WERI-Rb-1 (cell line): Measurements from ENCODE around the gene SLC9A3.

ENCODE experiments used
- DNase-seq: peaks from one replicate; pipeline ENCODE4 v3.0.0-alpha.2; 2020
- H3K27ac ChIP-seq: fragments of 250-450 bp; sonication (Bioruptor Pico); 2 replicates; pipeline ENCODE4 v1.5.1; 2020; ENCODE audit warnings: mild to moderate bottlenecking, moderate library complexity
- H3K27me3 ChIP-seq: fragments of 250-450 bp; sonication (Bioruptor Pico); 2 replicates; pipeline ENCODE4 v1.5.1; 2021; ENCODE audit warnings: mild to moderate bottlenecking, low read depth, moderate library complexity; ENCODE audit not compliant: insufficient read depth, severe bottlenecking
- H3K36me3 ChIP-seq: fragments of 250-450 bp; sonication (Bioruptor Pico); 2 replicates; pipeline ENCODE4 v1.5.1; 2020; ENCODE audit warnings: mild to moderate bottlenecking, moderate library complexity
- H3K4me3 ChIP-seq: 2 replicates; pipeline ENCODE4 v1.5.1; 2011; ENCODE audit warnings: low read depth, mild to moderate bottlenecking, control low read depth, low read length
- H3K9me3 ChIP-seq: fragments of 250-450 bp; sonication (Bioruptor Pico); 2 replicates; pipeline ENCODE4 v1.5.1; 2021; ENCODE audit warnings: mild to moderate bottlenecking, moderate library complexity; ENCODE audit not compliant: severe bottlenecking
- TF ChIP-seq, protein P1 (sequence below): IDR thresholded peaks from 2 replicates; pipeline ENCODE4 v1.5.1; 2011; ENCODE audit warnings: low read depth, mild to moderate bottlenecking, control low read depth, inconsistent platforms, low read length

SLC9A3 gene

GRCh38 chr5:502325-503079 is 21.7 kb downstream of the SLC9A3 start:
- TF ChIP-seq, protein P1, sequence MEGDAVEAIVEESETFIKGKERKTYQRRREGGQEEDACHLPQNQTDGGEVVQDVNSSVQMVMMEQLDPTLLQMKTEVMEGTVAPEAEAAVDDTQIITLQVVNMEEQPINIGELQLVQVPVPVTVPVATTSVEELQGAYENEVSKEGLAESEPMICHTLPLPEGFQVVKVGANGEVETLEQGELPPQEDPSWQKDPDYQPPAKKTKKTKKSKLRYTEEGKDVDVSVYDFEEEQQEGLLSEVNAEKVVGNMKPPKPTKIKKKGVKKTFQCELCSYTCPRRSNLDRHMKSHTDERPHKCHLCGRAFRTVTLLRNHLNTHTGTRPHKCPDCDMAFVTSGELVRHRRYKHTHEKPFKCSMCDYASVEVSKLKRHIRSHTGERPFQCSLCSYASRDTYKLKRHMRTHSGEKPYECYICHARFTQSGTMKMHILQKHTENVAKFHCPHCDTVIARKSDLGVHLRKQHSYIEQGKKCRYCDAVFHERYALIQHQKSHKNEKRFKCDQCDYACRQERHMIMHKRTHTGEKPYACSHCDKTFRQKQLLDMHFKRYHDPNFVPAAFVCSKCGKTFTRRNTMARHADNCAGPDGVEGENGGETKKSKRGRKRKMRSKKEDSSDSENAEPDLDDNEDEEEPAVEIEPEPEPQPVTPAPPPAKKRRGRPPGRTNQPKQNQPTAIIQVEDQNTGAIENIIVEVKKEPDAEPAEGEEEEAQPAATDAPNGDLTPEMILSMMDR = peak; percentile 38
- DNase-seq = peak; percentile 41
- H3K27ac ChIP-seq = no peak overlapping the region
- H3K36me3 ChIP-seq = no peaks in the 10 kb centered on the region
- H3K27me3 ChIP-seq = peaks cover 7% of the 10 kb centered on the region
- no peak overlapping the region for H3K4me3 ChIP-seq
- peaks cover 4% of the 10 kb centered on the region for H3K9me3 ChIP-seq

GRCh38 chr5:501831-502184 is 22.4 kb downstream of the SLC9A3 start:
- H3K27ac ChIP-seq = no peak overlapping the region
- H3K4me3 ChIP-seq = no peak overlapping the region
- peaks cover 7% of the 10 kb centered on the region for H3K27me3 ChIP-seq
- TF ChIP-seq, protein P1 = no peak
- DNase-seq = no peak
- H3K36me3 ChIP-seq = no peaks in the 10 kb centered on the region
- peaks cover 2% of the 10 kb centered on the region for H3K9me3 ChIP-seq

DNA sequence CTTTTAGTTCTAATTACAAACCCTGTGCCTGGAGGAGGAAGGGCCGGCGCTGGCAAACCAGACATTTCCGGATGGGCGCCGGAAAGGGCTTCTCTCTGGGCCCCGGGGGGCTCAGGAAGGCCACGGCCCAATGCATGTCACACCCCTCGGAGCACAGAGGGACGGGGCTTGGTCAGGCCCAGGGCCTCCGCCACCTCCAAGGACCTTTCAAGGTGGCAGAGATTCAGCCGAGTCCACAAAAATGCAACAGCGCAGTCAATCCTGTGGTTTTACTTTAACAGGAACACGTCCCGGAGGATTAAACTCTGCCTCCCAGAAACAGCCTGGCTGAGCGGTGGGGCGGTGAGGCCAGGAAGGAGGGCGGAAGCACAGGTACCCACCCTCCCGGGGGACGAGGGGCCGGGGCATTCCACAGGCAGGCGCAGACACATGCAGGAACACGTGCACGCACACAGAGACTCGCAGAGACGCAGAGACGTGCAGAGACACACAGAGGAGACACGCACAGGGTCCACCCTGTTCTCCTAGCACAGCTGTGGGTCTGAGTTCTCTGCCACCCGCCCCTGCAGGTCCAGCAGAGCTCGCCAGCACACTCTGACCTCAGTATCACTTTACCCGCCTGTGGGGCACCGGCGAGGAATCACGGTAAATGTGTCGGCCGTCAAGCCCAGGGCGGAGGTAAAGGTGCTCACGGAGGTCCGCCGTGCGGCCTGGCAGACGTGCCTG is 23.0 kb downstream of the SLC9A3 start:
- TF ChIP-seq, protein P1 = no peak
- Histone ChIP-seq H3K9me3 (peaks cover 2% of the 10 kb centered on the region), H3K27me3 (peaks cover 8% of the 10 kb centered on the region), H3K27ac (no peak overlapping the region), H3K36me3 (no peaks in the 10 kb centered on the region), H3K4me3 (no peak overlapping the region)
- no peak for DNase-seq

DNA sequence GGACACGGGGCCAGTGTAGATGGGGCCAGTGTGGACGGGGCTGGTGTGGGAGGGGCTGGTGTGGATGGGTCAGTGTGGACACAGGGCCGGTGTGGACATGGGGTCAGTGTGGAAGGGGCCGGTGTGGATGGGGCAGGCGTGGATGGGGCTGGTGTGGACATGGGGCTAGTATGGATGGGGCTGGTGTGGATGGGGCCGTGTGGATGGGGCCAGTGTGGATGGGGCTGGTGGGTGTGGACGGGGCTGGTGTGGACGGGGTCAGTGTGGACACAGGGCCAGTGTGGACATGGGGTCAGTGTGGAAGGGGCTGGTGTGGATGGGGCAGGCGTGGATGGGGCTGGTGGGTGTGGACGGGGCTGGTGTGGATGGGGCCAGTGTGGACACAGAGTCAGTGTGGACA is 23.8 kb downstream of the SLC9A3 start:
- Histone ChIP-seq H3K4me3 (no peak overlapping the region), H3K9me3 (peaks cover 2% of the 10 kb centered on the region), H3K27ac (no peak overlapping the region), H3K36me3 (no peaks in the 10 kb centered on the region), H3K27me3 (peaks cover 5% of the 10 kb centered on the region)
- TF ChIP-seq, protein P1 = no peak
- DNase-seq = no peak

GRCh38 chr5:499233-500209 is 24.7 kb downstream of the SLC9A3 start:
- TF ChIP-seq, protein P1 = no peak
- H3K27me3 ChIP-seq = peaks cover 5% of the 10 kb centered on the region
- DNase-seq = no peak

More at GRCh38 chr5:499233-500209, 24.7 kb downstream of the SLC9A3 start:
- Histone ChIP-seq H3K9me3 (peaks cover 2% of the 10 kb centered on the region), H3K4me3 (no peak overlapping the region), H3K27ac (no peak overlapping the region), H3K36me3 (no peaks in the 10 kb centered on the region)
